GM12878 (cell line): Measurements from ENCODE around the gene NOB1. TPM values are rescaled to one million over a fixed set of nuclear protein-coding genes. Genes with fewer than 3 reads are reported as not detected.

ENCODE experiments used
- ATAC-seq: fragments of 200-7000 bp; cut with Tn5 transposase; 3 replicates; pipeline ENCODE4 v1.9.1; 2020; ENCODE audit warnings: mild to moderate bottlenecking, moderate library complexity
- BruUV-seq: library from RNA; stranded (reverse); fragments of 400-500 nt; replicated peaks from 2 replicates; lab custom pipeline; 2021; lab: Mats Ljungman, UMichigan
- CTCF ChIA-PET: fragments of 300-600 bp; sonication (Branson Sonifier 250); formaldehyde crosslinking; extraction: SDS; loops from one replicate; lab custom pipeline; 2021; ENCODE audit warnings: inconsistent platforms; lab: Yijun Ruan, JAX
- POLR2A ChIA-PET: fragments of 350-600 bp; formaldehyde crosslinking; extraction: SDS; loops from one replicate; lab custom pipeline; 2021; ENCODE audit warnings: inconsistent platforms; lab: Charles Lee
- RAD21 ChIA-PET: fragments of 300-600 bp; sonication (Branson Sonifier 250); formaldehyde crosslinking; loops from one replicate; lab custom pipeline; 2023; ENCODE audit warnings: antibody characterized with exemption; ENCODE audit not compliant: unreplicated experiment; lab: Charles Lee
- SMC1A ChIA-PET: fragments of 300-600 bp; sonication (Branson Sonifier 250); formaldehyde crosslinking; loops from one replicate; lab custom pipeline; 2023; ENCODE audit not compliant: unreplicated experiment, uncharacterized antibody; lab: Charles Lee
- DNase-seq: peaks from one replicate; pipeline ENCODE4 v3.0.0-alpha.2; 2011; ENCODE audit warnings: low read depth, low spot score
- FAIRE-seq: peaks from 3 replicates; lab custom pipeline; 2011; peaks lifted over from hg19 to GRCh38; lab: Jason Lieb, UNC
- H2AFZ ChIP-seq: 2 replicates; pipeline ENCODE4 v1.6.0; 2011; ENCODE audit warnings: low read depth, low read length, control low read depth; ENCODE audit not compliant: control insufficient read depth
- H3K27ac ChIP-seq: 2 replicates; pipeline ENCODE4 v1.5.1; 2011; ENCODE audit warnings: control low read depth; ENCODE audit not compliant: control insufficient read depth, insufficient read depth
- H3K27me3 ChIP-seq, 2 experiments: replicated peaks in 1 of 2; 2 replicates each; pipeline versions ENCODE4 v1.6.0 to v1.6.1; 2011; ENCODE audit warnings: low read length in 1 of 2; ENCODE audit not compliant: control insufficient read depth in 2 of 2, insufficient read depth in 2 of 2
- H3K36me3 ChIP-seq, 2 experiments: 2 replicates each; pipeline ENCODE4 v1.5.1; 2011; ENCODE audit warnings: low read length in 1 of 2; ENCODE audit not compliant: control insufficient read depth in 2 of 2, insufficient read depth in 2 of 2
- H3K4me1 ChIP-seq: 2 replicates; pipeline ENCODE4 v1.6.1; 2011; ENCODE audit warnings: mild to moderate bottlenecking, low read length, moderate library complexity, mixed read lengths; ENCODE audit not compliant: control insufficient read depth, insufficient read depth
- H3K4me2 ChIP-seq: 2 replicates; pipeline ENCODE4 v1.6.0; 2011; ENCODE audit warnings: control low read depth; ENCODE audit not compliant: control insufficient read depth, insufficient read depth
- H3K4me3 ChIP-seq: fragments of 200-600 bp; sonication (generic); 2 replicates; pipeline ENCODE4 v1.5.1; 2016
- H3K79me2 ChIP-seq: 2 replicates; pipeline ENCODE4 v1.6.0; 2011; ENCODE audit warnings: low read length; ENCODE audit not compliant: control insufficient read depth, insufficient read depth
- H3K9ac ChIP-seq: 2 replicates; pipeline ENCODE4 v1.8.0; 2011; ENCODE audit warnings: low read length, control low read depth, mixed read lengths; ENCODE audit not compliant: control insufficient read depth, insufficient read depth
- H3K9me3 ChIP-seq: replicated peaks from 3 replicates; pipeline ENCODE4 v1.5.1; 2011; ENCODE audit warnings: mild to moderate bottlenecking, low read length; ENCODE audit not compliant: control insufficient read depth, insufficient read depth
- H4K20me1 ChIP-seq: 2 replicates; pipeline ENCODE4 v1.6.0; 2011; ENCODE audit not compliant: control insufficient read depth, insufficient read depth
- CUX1 ChIP-seq: IDR thresholded peaks from 2 replicates; pipeline ENCODE4 v1.6.1; 2012; ENCODE audit warnings: improper control_type of control experiment, low read depth, low read length; ENCODE audit not compliant: insufficient replicate concordance
- E2F8 ChIP-seq: fragments of 450-650 bp; IDR thresholded peaks from 2 replicates; pipeline ENCODE4 v1.6.1; 2018; ENCODE audit warnings: mild to moderate bottlenecking, low read depth, moderate library complexity; ENCODE audit not compliant: partially characterized antibody
- FOS ChIP-seq: IDR thresholded peaks from 3 replicates; pipeline ENCODE4 v1.6.1; 2011; ENCODE audit warnings: borderline replicate concordance; ENCODE audit not compliant: insufficient read length; ENCODE audit errors: extremely low read depth
- FOXK2 ChIP-seq: fragments of 450-650 bp; IDR thresholded peaks from 2 replicates; pipeline ENCODE4 v1.6.1; 2017; ENCODE audit warnings: mild to moderate bottlenecking, moderate library complexity
- HDAC2 ChIP-seq: fragments of 200-600 bp; sonication (generic); IDR thresholded peaks from 2 replicates; pipeline ENCODE4 v1.6.1; 2017
- KLF5 ChIP-seq: fragments of 450-650 bp; IDR thresholded peaks from 2 replicates; pipeline ENCODE4 v1.6.1; 2014; ENCODE audit warnings: mild to moderate bottlenecking; ENCODE audit not compliant: partially characterized antibody
- MEF2A ChIP-seq: IDR thresholded peaks from 2 replicates; pipeline ENCODE4 v1.6.1; 2011; ENCODE audit warnings: low read depth, mild to moderate bottlenecking, low read length, moderate library complexity; ENCODE audit not compliant: insufficient read depth
- PBX3 ChIP-seq: IDR thresholded peaks from 2 replicates; pipeline ENCODE4 v1.6.1; 2011; ENCODE audit warnings: mild to moderate bottlenecking, low read depth, low read length, moderate library complexity; ENCODE audit not compliant: insufficient replicate concordance
- POLR2A ChIP-seq: IDR thresholded peaks from 2 replicates; pipeline ENCODE4 v1.6.1; 2011; ENCODE audit warnings: low read depth, mild to moderate bottlenecking, low read length
- RCOR1 ChIP-seq: conservative IDR thresholded peaks from 2 replicates; pipeline ENCODE4 v1.6.1; 2012; ENCODE audit warnings: low read depth, low read length, improper control_type of control experiment
- SP1 ChIP-seq: IDR thresholded peaks from one replicate; pipeline ENCODE4 v1.6.1; 2011; ENCODE audit warnings: low read depth, low read length
- SPI1 ChIP-seq: IDR thresholded peaks from 2 replicates; pipeline ENCODE4 v1.6.1; 2011; ENCODE audit warnings: low read depth, mild to moderate bottlenecking, low read length, moderate library complexity, borderline replicate concordance; ENCODE audit not compliant: insufficient read depth
- TAF1 ChIP-seq: IDR thresholded peaks from 2 replicates; pipeline ENCODE4 v1.6.1; 2011; ENCODE audit warnings: mild to moderate bottlenecking, low read depth, low read length, borderline replicate concordance
- WGBS: methylation state at CpG from one replicate; pipeline ENCODE4 v1.1.6; 2016; ENCODE audit warnings: low lambda C conversion rate; ENCODE audit not compliant: insufficient replicate concordance, insufficient coverage; ENCODE audit errors: missing lambda C conversion rate; 5-methylcytosine and 5-hydroxymethylcytosine counted together
- in situ Hi-C: fragments of 300-500 bp; cut with MboI; formaldehyde crosslinking; loops from 9 replicates; pipeline ENCODE4 v1.14.3; 2018; ENCODE audit warnings: mixed read lengths
- intact Hi-C: fragments of 100-400 bp; cut with micrococcal nuclease; formaldehyde crosslinking; loops from one replicate; pipeline ENCODE4 v1.14.2; 2022; ENCODE audit not compliant: unreplicated experiment
- polyA plus RNA-seq, 11 experiments: library from polyadenylated mRNA; depleted of rRNA in 4 of 11; unstranded in 6 of 11; stranded (reverse) in 5 of 11; fragments of >200 nt; fragmentation: Nextera tagmentation in 4 of 11; fragmentation: Illumina TruSeq in 1 of 11; extraction: Ambion mirVana in 4 of 11; extraction: Trizol in 1 of 11; gene quantifications; 1 replicate in 1 of 11; 2 replicates in 10 of 11; pipeline versions ENCODE4 v1.2.1 to v1.2.3, GENCODE V29; 2011 to 2016; ENCODE audit warnings: inconsistent platforms in 2 of 11, missing spikeins in 2 of 11, low read depth in 1 of 11
- total RNA-seq, 4 experiments: library from RNA; depleted of rRNA in 3 of 4; stranded (reverse); fragments of >200 nt in 3 of 4; fragmentation: Illumina TruSeq in 1 of 4; extraction: Trizol in 1 of 4; gene quantifications; 2 replicates each; pipeline versions ENCODE4 v1.2.1 to v1.2.3, GENCODE V29; 2013 to 2021

NOB1 gene
- total and polyA plus RNA-seq, 10 of the 15 experiments (the other 5 are each of a cell fraction or from before 2014, with no cell fraction given): 31.1 to 117 (median 78.0) TPM

DNA sequence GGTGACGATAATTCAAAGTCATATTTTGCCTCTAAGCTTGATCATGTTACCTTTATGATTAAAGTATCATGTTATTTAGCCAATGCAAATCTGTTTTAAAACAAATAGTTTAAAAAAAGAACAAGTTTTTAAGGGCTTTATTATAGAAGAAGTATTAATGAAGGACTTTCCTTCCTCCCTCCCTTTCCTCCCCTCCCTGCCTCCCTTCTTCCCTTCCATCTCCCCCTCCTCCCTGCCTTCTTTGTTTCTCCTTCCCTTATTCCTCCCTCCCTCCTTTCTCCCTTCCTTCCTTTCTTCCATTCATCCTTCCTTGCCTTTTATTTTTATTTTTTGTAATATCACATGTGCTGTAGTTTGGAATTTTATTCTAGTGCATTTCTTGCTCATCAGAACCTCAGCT is 54.8 kb downstream of the NOB1 start (continued):
- TF ChIP-seq SPI1 (no peak), TAF1 (no peak), MEF2A (no peak), CUX1 (no peak), POLR2A (no peak), RCOR1 (no peak)
- TF ChIP-seq, all 136 proteins: peak for 0

GRCh38 chr16:69698404-69698803 is 56.3 kb downstream of the NOB1 start:
- Histone ChIP-seq H3K27ac (no peak overlapping the region), H3K4me3 (no peak overlapping the region), H3K79me2 (no peaks in the 10 kb centered on the region), H2AFZ (no peak overlapping the region), H3K9ac (no peak overlapping the region), H4K20me1 (no peaks in the 10 kb centered on the region), H3K27me3 (no peaks in the 10 kb centered on the region), H3K4me1 (no peaks in the 10 kb centered on the region), H3K4me2 (no peak overlapping the region), H3K9me3 (no peaks in the 10 kb centered on the region), H3K36me3 (peaks cover 7 to 41% of the 10 kb centered on the region in 2 experiments)
- no peak for ATAC-seq
- no TSS peak for BruUV-seq
- intact Hi-C loops (no loop called here), in situ Hi-C loops (no loop called here)
- ChIA-PET SMC1A (interaction anchor here (0.8 to 1.2 kb wide), 3 partner anchors 26 to 302 kb away, joined by 3 read pairs; no protein-coding TSS in a partner anchor), POLR2A (no interaction called here), RAD21 (interaction anchor here (3.0 kb wide), 1 partner anchor 302 kb away, joined by 11 read pairs; no protein-coding TSS in a partner anchor), CTCF (interaction anchor here (1.6 kb wide), 1 partner anchor 56 kb away, joined by 3 read pairs; no protein-coding TSS in a partner anchor)
- 98% methylated on average over 3 of the region's 3 CpGs for WGBS
- no peak for FAIRE-seq
- DNase-seq: no peak
- no peak for TF ChIP-seq SP1
- TF ChIP-seq PBX3: no peak
- no peak for TF ChIP-seq KLF5
- TF ChIP-seq FOXK2: no peak
- no peak for TF ChIP-seq FOS
- TF ChIP-seq E2F8: no peak
- TF ChIP-seq HDAC2: no peak
